NOMO-1 (cell line): ENCODE results near the gene KRTAP3-3.

Experiments
- DNase-seq, 2 experiments: peaks; one replicate each; lab custom pipeline; 2025; ENCODE audit not compliant: unreplicated experiment in 2 of 2; lab: John Stamatoyannopoulos, UW

The KRTAP3-3 gene

DNA sequence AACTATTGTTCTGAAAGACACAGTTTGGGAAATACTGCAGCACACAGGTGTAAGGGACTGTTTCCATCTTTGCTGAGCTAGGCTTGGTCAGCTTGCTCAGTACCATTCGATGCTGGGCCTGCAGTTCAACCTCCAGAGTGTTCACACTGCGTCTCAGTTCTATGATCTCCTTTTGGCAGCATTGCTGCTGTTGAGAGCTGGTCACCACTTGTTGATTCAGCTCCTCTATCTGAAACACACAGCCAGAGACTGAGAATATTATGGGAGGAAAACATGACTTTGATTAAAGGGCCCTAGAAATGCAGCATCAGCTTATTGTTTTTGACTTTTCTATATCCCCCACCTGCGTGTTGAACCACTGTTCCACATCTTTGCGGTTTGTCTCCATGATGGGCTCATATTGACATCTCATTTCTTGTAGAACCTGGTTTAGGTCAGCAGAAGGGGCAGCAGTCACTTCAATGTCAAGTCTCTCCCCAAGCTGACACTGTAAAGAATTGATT lies 31.9 kb downstream of the KRTAP3-3 start:
- DNase-seq: no peak

GRCh38 chr17:40961591-40961990 lies 32.4 kb downstream of the KRTAP3-3 start:
- DNase-seq: no peak

DNA sequence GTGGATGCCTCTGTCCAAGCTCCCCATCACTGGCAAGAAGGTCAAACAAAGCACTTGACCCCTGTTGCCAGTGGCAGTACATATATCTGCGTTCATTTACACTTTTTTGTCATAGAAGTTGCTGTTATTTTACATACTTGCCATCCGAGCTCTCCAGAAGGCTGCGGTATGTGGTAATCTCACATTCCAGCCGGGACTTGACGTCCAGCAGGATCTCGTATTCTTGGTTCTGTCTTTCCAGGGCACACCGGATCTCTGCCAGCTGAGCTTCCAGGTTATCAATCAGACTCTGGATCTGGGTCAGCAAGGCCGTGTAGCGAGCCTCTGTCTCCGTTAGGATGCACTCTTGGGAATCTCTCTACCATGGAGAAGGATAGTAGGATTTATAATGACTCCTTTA lies 33.8 kb downstream of the KRTAP3-3 start:
- DNase-seq: no peak

GRCh38 chr17:40958086-40958953 lies 35.6 kb downstream of the KRTAP3-3 start:
- no peak for DNase-seq

- peak; percentile 36 to 81 for DNase-seq
Measured at GRCh38 chr17:40956401-40957254, 37.3 kb downstream of the KRTAP3-3 start.

GRCh38 chr17:40953881-40954280 lies 40.1 kb downstream of the KRTAP3-3 start:
- DNase-seq: no peak

- peak in 1 of 2 experiments; percentile 43 for DNase-seq
Measured at GRCh38 chr17:40952661-40953060, 41.3 kb downstream of the KRTAP3-3 start.

- no peak for DNase-seq
Measured at GRCh38 chr17:40952154-40952553, 41.8 kb downstream of the KRTAP3-3 start.

DNA sequence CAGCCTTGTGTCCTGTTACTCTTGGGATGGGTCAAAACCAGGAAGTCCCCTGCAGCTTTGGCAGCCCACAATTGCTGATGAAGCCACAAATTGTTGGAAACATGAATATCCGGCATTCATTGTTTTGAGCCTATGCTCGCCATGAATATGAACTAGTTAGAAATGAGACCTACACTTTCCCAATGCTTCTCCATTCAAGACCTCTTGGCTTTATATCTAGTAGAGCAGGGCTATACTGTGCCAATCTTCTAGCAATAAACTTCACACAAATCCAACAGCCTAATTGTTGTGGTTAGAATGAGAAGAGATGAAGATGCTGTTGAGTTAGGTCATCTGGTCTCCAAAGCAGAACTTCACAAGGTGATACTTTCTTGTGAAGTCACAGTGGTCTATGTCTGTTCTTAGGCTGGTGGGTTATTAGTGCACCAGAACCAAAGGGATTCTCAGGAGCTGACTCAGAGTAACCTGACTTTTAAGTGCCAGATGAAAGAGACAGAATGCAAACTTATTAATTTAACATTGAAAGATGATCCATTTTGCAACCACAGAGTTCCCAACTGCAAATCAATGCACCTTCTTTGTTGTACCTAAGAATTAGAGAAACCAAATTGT lies 42.8 kb downstream of the KRTAP3-3 start:
- no peak for DNase-seq

- DNase-seq: no peak
Measured at GRCh38 chr17:40950176-40950575, 43.8 kb downstream of the KRTAP3-3 start.

- peak in 1 of 2 experiments; percentile 23 for DNase-seq
Measured at GRCh38 chr17:40949418-40949817, 44.5 kb downstream of the KRTAP3-3 start.

DNA sequence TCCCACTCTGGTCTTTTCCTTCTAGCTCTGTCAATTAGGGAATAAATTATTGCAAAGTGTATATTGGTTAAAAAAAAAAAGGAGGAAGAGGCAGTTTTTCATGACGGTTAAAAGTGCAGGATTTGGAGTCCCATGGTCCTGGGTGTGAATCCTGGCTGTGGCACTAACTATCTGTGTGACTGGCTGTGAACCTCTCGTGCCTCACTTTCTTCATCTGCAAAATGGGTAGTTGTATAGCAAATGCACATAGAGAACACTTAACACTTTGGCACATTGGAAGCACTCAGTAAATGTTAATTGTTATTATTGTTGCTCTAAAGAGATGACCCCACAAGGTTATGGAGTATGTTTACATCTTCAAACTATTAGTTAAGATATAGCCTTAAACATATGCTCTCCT lies 46.0 kb downstream of the KRTAP3-3 start:
- DNase-seq: no peak

GRCh38 chr17:40945414-40945813 lies 48.5 kb downstream of the KRTAP3-3 start:
- no peak for DNase-seq

- DNase-seq: no peak
Measured at GRCh38 chr17:40944531-40944930, 49.4 kb downstream of the KRTAP3-3 start.
